Heart right ventricle (tissue), 16 donors: ENCODE data around the gene PRR5. TPM values are rescaled to one million over a fixed set of nuclear protein-coding genes. Genes with fewer than 3 reads are reported as not detected.

Experiments
- ATAC-seq, 8 donors: fragments of 200-7000 bp; cut with Tn5 transposase; one replicate each; pipeline ENCODE4 v1.9.1; 2020; ENCODE audit warnings: mild to moderate bottlenecking in 8 of 8, moderate library complexity in 8 of 8, moderate number of reproducible peaks in 1 of 8
- DNase-seq, 2 donors: peaks; one replicate each; pipeline ENCODE4 v3.0.0-alpha.2; 2020
- H3K27ac ChIP-seq, 10 donors: fragments of 200-600 bp; sonication (generic) in 2 of 10; one replicate each; pipeline versions ENCODE4 v1.5.0 to v1.8.0; 2020 to 2022; ENCODE audit warnings: mild to moderate bottlenecking in 3 of 10
- H3K27me3 ChIP-seq, 7 donors: fragments of 200-600 bp; one replicate each; pipeline ENCODE4 v1.8.0; 2021 to 2022; ENCODE audit warnings: mild to moderate bottlenecking in 2 of 7
- H3K36me3 ChIP-seq, 9 donors: fragments of 200-600 bp; sonication (generic) in 1 of 9; one replicate each; pipeline versions ENCODE4 v1.5.0 to v1.8.0; 2020 to 2022; ENCODE audit warnings: mild to moderate bottlenecking in 2 of 9
- H3K4me1 ChIP-seq, 9 donors: fragments of 200-600 bp; sonication (generic) in 1 of 9; one replicate each; pipeline versions ENCODE4 v1.5.0 to v1.8.0; 2020 to 2022; ENCODE audit warnings: mild to moderate bottlenecking in 4 of 9
- H3K4me3 ChIP-seq, 10 donors: fragments of 200-600 bp; sonication (generic) in 2 of 10; one replicate each; pipeline versions ENCODE4 v1.5.0 to v1.8.0; 2020 to 2022; ENCODE audit warnings: mild to moderate bottlenecking in 7 of 10, moderate library complexity in 2 of 10
- H3K9me3 ChIP-seq, 11 donors: fragments of 200-600 bp in 10 of 11; sonication (generic) in 2 of 11; one replicate each; pipeline versions ENCODE4 v1.5.0 to v1.8.0; 2013 to 2022; ENCODE audit warnings: mild to moderate bottlenecking in 2 of 11, control low read depth in 1 of 11, moderate library complexity in 1 of 11
- CTCF ChIP-seq, 9 donors: fragments of 200-600 bp; sonication (generic) in 2 of 9; IDR thresholded peaks; one replicate each; pipeline versions ENCODE4 v1.5.0 to v1.8.0; 2021 to 2022; ENCODE audit warnings: antibody characterized with exemption in 9 of 9, mild to moderate bottlenecking in 5 of 9, moderate library complexity in 1 of 9
- WGBS, 2 donors: extraction: QIAGEN DNeasy Blood & Tissue Kit; methylation state at CpG; one replicate each; pipeline ENCODE4 v1.1.7; 2013; ENCODE audit warnings: inconsistent platforms in 1 of 2; 5-methylcytosine and 5-hydroxymethylcytosine counted together
- intact Hi-C, 10 donors: fragments of 100-400 bp; cut with DNase I; formaldehyde crosslinking; loops; one replicate each; pipeline versions ENCODE4 v1.11.1 to v1.14.2; 2022
- polyA plus RNA-seq, 2 donors: library from polyadenylated mRNA; stranded (reverse); fragments of 200-250 nt; gene quantifications; one replicate each; pipeline ENCODE4 v1.2.3, GENCODE V29; 2013
- total RNA-seq, 10 donors: library from RNA; stranded (reverse); fragmentation: NEBNext Ultra II Directional in 3 of 10; extraction: Animal tissue kit (Norgen Biotek cat#: 25700) in 3 of 10; gene quantifications; one replicate each; pipeline versions ENCODE4 v1.2.1 to v1.2.4, GENCODE V29; 2021 to 2023
- donor health status: Arrhythmogenic right ventricular cardiomyopathy.
- donor health status: ischemic (EF 13 %, LVEDD 7.1; RV severe dilation, severe dysfunction).
- donor health status: healthy with polysubstance abuse.
- donor health status: DM: no; HTN: yes; CAD: no.
- donor health status: DM: no; HTN: no; CAD: no.
- donor health status: ischemic (EF 25% LVEDD 6.9; RV normal size, moderate dysfunction).
- donor health status: ischemic (EF 25% LVEDD 5.7; RV mildly dilated, moderate dysfunction).
- donor health status: healthy.
- donor health status: DM: yes; HTN: yes; CAD: no.
- donor health status: Ischemic cardiomyopathy.
- donor health status: ischemic (EF 35%, LVEDD 5.7; RV mildly dilated, moderate dysfunction).
- donor health status: nonischemic (EF 11% LVEDD 7.7; RV severe dilation, severe dysfunction).
- donor health status: DM: yes; HTN: yes; CAD: no.
- donor health status: PGD.
- donor health status: ischemic (EF 29% LVEDD 5.4; RV normal size, mild dysfunction).
- donor health status: nonischemic (EF 23%, LVEDD 6.1; RV moderate dilation, normal function).

The PRR5 gene
- total and polyA plus RNA-seq, 12 donors: 0.96 to 4.8 (median 2.9) TPM

GRCh38 chr22:44683881-44684280 is 18.1 kb upstream of the PRR5 start:
- DNase-seq: no peak
- no peak for ATAC-seq
- intact Hi-C loops: no loop called here
- Histone ChIP-seq H3K4me1 (peaks cover 0 to 29% (median 8%) of the 10 kb centered on the region in 9 donors), H3K27ac (no peak overlapping the region), H3K4me3 (no peak overlapping the region), H3K9me3 (no peaks in the 10 kb centered on the region), H3K27me3 (no peaks in the 10 kb centered on the region), H3K36me3 (no peaks in the 10 kb centered on the region)
- 92 to 94% methylated on average over 8 of the region's 8 CpGs for WGBS, 2 donors
- TF ChIP-seq CTCF (IDR thresholded peaks at IDR 0.05): no peak

DNA sequence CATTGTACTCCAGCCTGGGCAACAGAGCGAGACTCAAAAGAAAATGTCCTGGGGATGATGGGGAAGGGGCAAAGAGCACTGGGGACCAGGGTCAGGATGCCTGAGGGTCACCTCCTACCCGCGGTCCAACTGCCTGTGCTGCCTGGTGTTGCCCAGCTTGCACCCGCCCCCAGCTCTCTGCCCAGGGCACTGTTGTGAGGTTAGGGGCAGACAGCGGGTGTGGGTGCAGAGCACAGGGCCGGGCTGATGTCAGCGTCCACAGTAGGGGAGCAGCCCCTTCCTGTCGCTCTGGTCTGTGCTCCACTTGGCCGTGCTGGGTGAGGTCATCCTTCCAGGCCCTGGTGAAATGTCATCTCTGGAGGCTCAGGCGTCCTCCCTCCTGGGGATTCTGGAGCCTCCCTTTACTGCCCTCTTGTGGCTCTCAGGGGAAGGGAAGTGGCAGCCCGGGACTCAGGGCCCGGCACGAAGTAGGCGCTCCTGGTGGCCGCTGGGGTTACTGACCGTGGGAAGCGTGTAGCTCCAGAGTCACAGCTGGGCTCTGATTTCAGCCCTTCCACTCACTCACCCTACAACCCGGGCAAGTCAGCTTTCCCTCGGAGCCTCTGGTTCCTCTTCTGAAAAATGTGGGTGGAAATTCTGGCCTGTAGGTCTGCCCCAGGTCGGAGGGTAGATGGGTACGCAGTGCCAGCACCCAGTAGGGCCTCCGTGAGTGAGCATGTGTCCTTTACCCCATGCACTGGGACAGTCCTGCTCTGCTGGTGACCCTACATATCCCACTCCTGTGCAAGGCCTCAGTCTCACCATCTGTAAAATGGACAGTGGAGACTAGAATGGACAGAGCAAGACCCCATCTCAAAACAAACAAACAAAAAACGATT is 17.3 kb upstream of the PRR5 start:
- WGBS, 2 donors: 29 to 30% methylated on average over 23 of the region's 23 CpGs
- intact Hi-C loops: no loop called here
- peak; percentile 72 to 99 (median 91) for TF ChIP-seq CTCF (IDR thresholded peaks at IDR 0.05)

GRCh38 chr22:44685384-44686056 is 16.5 kb upstream of the PRR5 start:
- 73% methylated on average over 11 of the region's 11 CpGs for WGBS, 2 donors
- no peak overlapping the region for H3K27ac ChIP-seq
- no peaks in the 10 kb centered on the region for H3K9me3 ChIP-seq
- intact Hi-C loops: no loop called here
- no peaks in the 10 kb centered on the region for H3K36me3 ChIP-seq
- H3K4me1 ChIP-seq: peaks cover 0 to 29% (median 8%) of the 10 kb centered on the region in 9 donors
- H3K27me3 ChIP-seq: no peaks in the 10 kb centered on the region
- peak in 1 of 2 donors; percentile 42 for DNase-seq
- peak; percentile 31 to 58 (median 52) for ATAC-seq
- H3K4me3 ChIP-seq: no peak overlapping the region
- no peak for TF ChIP-seq CTCF (IDR thresholded peaks at IDR 0.05)

More for the DNA sequence above, 17.3 kb upstream of the PRR5 start:
- Histone ChIP-seq H3K36me3 (no peaks in the 10 kb centered on the region), H3K4me1 (peaks cover 0 to 29% (median 8%) of the 10 kb centered on the region in 9 donors), H3K27ac (peak overlapping the region in 1 of 10 donors; percentile 57), H3K4me3 (no peak overlapping the region), H3K9me3 (no peaks in the 10 kb centered on the region), H3K27me3 (no peaks in the 10 kb centered on the region)
- DNase-seq (peak; percentile 75 to 84), ATAC-seq (peak; percentile 84 to 93 (median 91))

- intact Hi-C loops: no loop called here
- Histone ChIP-seq H3K4me1 (peaks cover 0 to 20% (median 8%) of the 10 kb centered on the region in 9 donors), H3K27me3 (no peaks in the 10 kb centered on the region), H3K27ac (no peak overlapping the region), H3K4me3 (no peak overlapping the region), H3K9me3 (no peaks in the 10 kb centered on the region), H3K36me3 (no peaks in the 10 kb centered on the region)
- no peak for ATAC-seq
- DNase-seq: no peak
- TF ChIP-seq CTCF (IDR thresholded peaks at IDR 0.05): no peak
- WGBS, 2 donors: 61 to 70% methylated on average over 10 of the region's 10 CpGs
Observed at GRCh38 chr22:44686873-44687600, 15.0 kb upstream of the PRR5 start.
